Prostate gland (tissue), 2 donors: Measurements from ENCODE around the gene GLRX.

Experiments
- CTCF ChIP-seq, 4 experiments: fragments of 200-600 bp in 2 of 4; fragments of 450-650 bp in 2 of 4; sonication (generic) in 2 of 4; IDR thresholded peaks; 1 replicate in 3 of 4; 2 replicates in 1 of 4; pipeline ENCODE4 v1.5.1; 2016 to 2019; ENCODE audit warnings: antibody characterized with exemption in 4 of 4, mild to moderate bottlenecking in 2 of 4, moderate library complexity in 2 of 4
- POLR2A ChIP-seq: fragments of 450-650 bp; IDR thresholded peaks from one replicate; pipeline ENCODE4 v1.6.1; 2016; ENCODE audit warnings: antibody characterized with exemption, mild to moderate bottlenecking
- POLR2AphosphoS5 ChIP-seq: sonication (generic); formaldehyde crosslinking; IDR thresholded peaks from one replicate; pipeline ENCODE4 v1.6.1; 2017; ENCODE audit warnings: antibody characterized with exemption

GRCh38 chr5:95791751-95792150 lies 30.8 kb downstream of the GLRX start:
- TF ChIP-seq CTCF (IDR thresholded peaks at IDR 0.05) (no peak), POLR2A (no peak), POLR2AphosphoS5 (no peak)
